ENCODE results near the gene CMKLR1.

CMKLR1 gene

DNA sequence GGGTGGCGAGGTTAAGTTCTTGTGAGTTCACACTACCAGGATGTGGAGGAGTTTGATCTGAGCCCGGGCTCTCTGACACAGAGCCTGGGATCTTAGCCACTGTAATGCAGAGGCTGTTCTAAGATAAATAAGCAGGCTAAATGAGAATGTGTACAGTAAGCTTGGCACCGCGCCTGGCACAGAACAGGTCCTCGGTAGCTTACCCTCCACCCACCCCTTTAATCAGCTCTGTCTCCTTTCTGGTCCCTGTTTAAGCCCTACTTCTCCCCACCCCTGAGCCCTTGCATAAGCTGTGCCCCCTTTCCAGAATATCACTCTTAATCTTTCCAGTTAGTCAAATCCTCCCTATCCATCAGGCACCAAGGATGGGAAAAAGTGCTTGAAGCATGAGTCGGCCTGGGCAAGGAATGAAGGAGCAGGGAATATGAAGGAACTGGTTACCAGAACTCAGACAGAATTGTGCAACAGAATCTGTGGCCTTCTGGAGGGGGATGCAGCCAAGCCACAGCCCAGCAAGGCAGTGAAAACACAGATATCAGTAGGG lies 32.8 kb upstream of the CMKLR1 start:
- DNase-seq (ENCODE audit: low read depth): no peak
- TF ChIP-seq, protein P1, sequence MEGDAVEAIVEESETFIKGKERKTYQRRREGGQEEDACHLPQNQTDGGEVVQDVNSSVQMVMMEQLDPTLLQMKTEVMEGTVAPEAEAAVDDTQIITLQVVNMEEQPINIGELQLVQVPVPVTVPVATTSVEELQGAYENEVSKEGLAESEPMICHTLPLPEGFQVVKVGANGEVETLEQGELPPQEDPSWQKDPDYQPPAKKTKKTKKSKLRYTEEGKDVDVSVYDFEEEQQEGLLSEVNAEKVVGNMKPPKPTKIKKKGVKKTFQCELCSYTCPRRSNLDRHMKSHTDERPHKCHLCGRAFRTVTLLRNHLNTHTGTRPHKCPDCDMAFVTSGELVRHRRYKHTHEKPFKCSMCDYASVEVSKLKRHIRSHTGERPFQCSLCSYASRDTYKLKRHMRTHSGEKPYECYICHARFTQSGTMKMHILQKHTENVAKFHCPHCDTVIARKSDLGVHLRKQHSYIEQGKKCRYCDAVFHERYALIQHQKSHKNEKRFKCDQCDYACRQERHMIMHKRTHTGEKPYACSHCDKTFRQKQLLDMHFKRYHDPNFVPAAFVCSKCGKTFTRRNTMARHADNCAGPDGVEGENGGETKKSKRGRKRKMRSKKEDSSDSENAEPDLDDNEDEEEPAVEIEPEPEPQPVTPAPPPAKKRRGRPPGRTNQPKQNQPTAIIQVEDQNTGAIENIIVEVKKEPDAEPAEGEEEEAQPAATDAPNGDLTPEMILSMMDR (IDR thresholded peaks at IDR 0.05; ENCODE audit: insufficient read depth, low read depth, low read length, missing control alignments): no peak

DNA sequence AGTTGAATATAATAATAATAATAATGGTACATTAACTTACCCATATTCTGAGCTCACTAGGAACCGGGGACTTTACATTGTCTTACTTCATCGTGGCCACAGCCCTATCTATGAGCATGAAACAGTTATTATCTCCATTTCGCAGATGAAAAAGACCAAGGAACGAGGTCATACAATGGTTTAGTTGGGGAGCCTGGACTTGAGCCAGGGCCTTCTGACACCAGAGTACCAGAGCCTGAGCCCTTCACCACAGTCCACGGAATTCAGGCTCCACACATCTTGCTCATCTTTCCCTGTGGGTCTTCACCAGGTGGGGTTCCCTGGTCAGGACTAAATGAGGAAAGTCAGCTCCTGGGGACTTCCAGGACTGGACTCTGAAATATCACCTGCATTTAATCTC lies 31.3 kb upstream of the CMKLR1 start:
- no peak for DNase-seq (ENCODE audit: low read depth)
- TF ChIP-seq, protein P1 (IDR thresholded peaks at IDR 0.05; ENCODE audit: insufficient read depth, low read depth, low read length, missing control alignments): no peak
- H3K4me3 ChIP-seq (ENCODE audit: low read depth, low read length): no peak overlapping the region

More for the DNA sequence above, 32.8 kb upstream of the CMKLR1 start:
- no peak overlapping the region for H3K4me3 ChIP-seq (ENCODE audit: low read depth, low read length)

DNA sequence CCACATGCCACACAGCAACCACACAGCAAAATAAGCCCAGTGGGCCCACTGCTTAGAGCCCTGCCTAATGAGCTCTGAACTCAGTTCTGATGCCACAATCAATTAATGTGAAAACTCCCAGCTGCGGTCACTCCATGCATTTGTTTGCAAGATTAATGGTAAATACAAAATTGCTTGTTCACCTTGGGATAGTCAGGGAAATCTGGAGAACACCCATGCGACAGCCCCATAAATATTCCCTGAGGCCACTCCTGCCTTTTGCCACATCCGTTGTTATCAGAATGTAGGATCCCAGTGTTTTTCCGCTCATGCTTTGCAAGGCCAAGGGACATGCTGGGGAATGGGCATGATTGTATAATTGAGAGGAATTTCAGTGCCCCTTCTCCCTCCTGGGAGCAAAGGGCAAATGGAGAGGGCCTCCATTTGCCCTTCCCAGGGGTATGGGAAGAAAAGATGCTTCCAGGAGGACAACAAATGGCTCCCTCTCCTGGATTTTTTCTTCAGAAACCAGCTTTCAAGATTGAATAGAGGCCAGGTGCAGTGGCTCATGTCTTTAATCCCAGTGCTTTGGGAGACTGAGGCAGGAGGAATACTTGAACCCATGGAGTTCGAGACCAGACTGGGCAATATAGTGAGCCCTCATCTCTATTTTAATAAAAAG lies 30.8 kb upstream of the CMKLR1 start:
- no peak overlapping the region for H3K4me3 ChIP-seq (ENCODE audit: low read depth, low read length)
- TF ChIP-seq, protein P1 (IDR thresholded peaks at IDR 0.05; ENCODE audit: insufficient read depth, low read depth, low read length, missing control alignments): no peak
- DNase-seq (ENCODE audit: low read depth): no peak

DNA sequence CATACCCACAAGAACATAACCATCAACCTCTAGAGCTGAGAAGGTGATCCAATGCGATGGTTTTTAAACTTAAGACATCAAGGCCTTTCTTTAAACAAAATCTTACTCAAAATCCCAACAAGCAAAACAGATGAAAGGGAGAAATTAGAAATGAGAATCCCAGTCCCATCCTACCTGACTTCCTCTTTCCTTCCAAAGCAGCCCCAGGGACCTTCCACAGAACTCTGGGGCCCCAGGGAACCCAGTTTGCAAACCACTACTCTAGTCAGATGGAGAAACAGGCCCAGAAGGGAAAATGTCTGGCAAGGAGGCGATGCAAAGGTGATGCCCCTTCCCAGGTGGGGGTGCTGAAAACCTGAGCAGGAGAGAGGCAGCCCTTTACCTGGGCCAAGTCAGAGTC lies 29.0 kb upstream of the CMKLR1 start:
- TF ChIP-seq, protein P1 (IDR thresholded peaks at IDR 0.05; ENCODE audit: insufficient read depth, low read depth, low read length, missing control alignments): no peak
- DNase-seq (ENCODE audit: low read depth): no peak

DNA sequence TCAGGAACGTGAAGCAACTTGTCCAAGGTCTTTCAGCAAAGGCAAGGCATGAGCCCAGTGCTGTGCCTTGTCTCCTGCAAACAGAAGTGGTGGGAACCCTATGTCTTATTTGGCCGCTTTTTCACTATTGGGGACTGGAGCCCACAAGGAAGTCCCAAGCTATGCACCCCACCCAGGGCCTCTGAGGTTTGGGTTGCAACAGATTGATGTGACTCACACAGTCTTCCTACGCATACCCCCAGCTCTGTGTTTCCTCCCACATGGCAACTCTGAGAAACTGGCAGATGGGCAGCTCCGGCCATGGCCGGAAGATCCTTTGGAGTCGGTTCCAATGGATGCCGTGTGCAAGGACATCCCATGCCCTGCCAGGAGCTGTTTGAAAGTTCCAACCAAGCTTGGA lies 28.3 kb upstream of the CMKLR1 start:
- DNase-seq (ENCODE audit: low read depth): no peak

More for the DNA sequence above, 29.0 kb upstream of the CMKLR1 start:
- H3K4me3 ChIP-seq (ENCODE audit: low read depth, low read length): no peak overlapping the region

DNA sequence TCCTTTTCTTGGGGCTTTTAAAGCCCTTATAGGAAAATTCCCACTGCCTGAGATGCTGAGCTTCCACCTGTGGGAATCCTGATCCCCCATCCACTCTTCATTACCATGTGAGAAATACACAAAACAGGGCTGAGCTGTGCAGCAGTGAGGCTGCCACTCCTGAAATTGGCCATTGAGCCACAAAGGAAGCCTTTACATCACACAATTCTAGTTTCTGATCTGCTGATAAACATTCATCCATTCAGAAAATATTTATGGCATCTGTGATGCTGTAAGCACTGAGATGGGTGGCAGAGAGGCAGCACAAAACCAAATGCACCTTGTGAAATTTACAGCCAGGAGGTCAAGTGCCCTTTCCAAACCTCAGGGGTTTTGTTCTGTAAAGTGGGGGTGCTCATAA lies 26.2 kb upstream of the CMKLR1 start:
- peak; percentile 24 for DNase-seq (ENCODE audit: low read depth)

More for the DNA sequence above, 28.3 kb upstream of the CMKLR1 start:
- no peak overlapping the region for H3K4me3 ChIP-seq (ENCODE audit: low read depth, low read length)
- TF ChIP-seq, protein P1 (IDR thresholded peaks at IDR 0.05; ENCODE audit: insufficient read depth, low read depth, low read length, missing control alignments): no peak

More for the DNA sequence above, 26.2 kb upstream of the CMKLR1 start:
- H3K4me3 ChIP-seq (ENCODE audit: low read depth, low read length): no peak overlapping the region
- TF ChIP-seq, protein P1 (IDR thresholded peaks at IDR 0.05; ENCODE audit: insufficient read depth, low read depth, low read length, missing control alignments): no peak

All from GM12865 (cell line).